ENCODE data around the gene EFHD1.

The EFHD1 gene

DNA sequence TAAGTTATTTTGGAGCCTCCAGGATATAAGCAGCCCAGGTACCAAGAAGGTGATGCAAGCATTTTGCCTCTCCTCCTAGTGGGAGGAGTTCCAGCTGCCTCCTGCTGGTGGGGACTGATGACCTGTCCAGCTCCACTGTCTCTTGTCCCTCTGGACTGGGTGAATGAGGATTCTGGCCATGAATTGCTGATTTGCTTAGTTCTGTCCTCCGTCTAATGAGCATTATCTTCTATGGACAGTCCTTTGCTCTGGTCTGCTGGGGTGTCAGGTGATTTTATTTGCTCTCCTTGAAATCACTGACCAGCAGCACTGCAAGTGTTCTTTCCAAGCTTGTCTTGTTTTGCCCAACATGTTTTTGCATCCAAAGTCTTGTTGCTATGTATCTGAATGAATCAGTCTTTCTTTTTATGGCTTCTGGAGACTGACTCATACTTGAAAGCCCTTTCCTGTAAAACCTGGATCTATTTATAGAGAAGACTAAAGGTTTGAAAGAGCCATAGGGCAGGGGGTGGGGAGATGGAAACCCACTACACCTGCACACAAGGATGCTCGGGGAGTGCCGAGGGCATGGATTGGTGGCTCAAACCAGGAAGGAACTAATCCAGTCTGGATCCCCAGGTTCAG lies 40.5 kb upstream of the EFHD1 start:
- DNase-seq (ENCODE audit: extremely low read depth, low read depth), result peak; percentile 52
- no peak overlapping the region for H3K4me3 ChIP-seq (replicated peaks; ENCODE audit: low read depth, low read length)
- TF ChIP-seq CTCF (IDR thresholded peaks at IDR 0.05; ENCODE audit: low read depth, low read length, missing control alignments), result peak; percentile 5

DNA sequence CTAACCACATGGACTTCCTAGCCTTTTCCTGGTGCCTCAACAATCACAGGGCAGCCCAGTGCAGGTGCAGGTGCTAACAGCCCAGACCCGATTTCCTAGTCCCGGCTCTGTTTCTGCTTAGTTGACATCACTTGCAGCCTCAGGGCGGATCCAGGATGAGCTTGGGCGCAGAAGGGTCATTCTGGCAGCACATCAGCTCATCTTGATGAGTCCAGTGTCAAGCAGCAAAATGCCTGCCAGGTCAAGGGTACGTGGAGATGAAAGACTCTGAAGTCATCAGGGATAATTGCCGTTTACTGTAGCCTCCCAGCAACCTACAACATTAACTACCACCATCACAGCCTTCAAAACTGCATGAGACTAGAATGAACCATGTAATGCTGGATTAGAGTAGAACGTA lies 39.4 kb upstream of the EFHD1 start:
- no peak overlapping the region for H3K4me3 ChIP-seq (replicated peaks; ENCODE audit: low read depth, low read length)
- TF ChIP-seq CTCF (IDR thresholded peaks at IDR 0.05; ENCODE audit: low read depth, low read length, missing control alignments), result no peak
- no peak for DNase-seq (ENCODE audit: extremely low read depth, low read depth)

DNA sequence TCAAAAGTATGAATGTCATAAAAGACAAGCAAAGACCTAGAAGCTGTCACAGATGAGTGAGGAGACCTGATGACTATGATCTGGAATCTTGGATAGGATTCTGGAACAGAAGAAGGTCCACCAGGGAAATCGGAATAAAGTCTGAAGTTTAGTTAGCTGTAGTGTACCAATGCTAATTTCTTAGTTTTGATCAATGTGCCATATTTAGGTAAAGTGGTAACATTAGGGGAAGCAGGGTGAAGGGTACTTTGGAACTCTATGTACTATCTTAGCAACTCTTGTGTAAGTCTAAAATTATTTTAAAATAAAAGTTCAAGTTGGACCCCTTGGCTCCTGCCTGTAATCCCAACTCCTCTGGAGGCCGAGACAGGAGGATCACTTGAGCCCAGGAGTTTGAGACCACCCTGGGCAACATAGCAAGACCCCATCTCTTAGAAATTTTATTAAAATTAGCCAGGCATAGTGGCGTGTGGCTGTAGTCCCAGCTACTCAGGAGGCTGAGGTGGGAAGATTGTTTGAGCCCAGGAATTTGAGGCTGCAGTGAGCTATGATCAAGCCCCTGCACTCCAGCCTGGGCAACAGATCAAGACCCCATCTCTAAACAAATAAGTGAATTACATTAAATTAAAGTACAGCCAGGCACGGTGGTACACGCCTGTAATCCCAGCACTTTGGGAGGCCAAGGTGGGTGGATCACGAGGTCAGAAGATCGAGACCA lies 35.9 kb upstream of the EFHD1 start:
- DNase-seq (ENCODE audit: extremely low read depth, low read depth), result no peak
- no peak for TF ChIP-seq CTCF (IDR thresholded peaks at IDR 0.05; ENCODE audit: low read depth, low read length, missing control alignments)
- no peak overlapping the region for H3K4me3 ChIP-seq (replicated peaks; ENCODE audit: low read depth, low read length)

DNA sequence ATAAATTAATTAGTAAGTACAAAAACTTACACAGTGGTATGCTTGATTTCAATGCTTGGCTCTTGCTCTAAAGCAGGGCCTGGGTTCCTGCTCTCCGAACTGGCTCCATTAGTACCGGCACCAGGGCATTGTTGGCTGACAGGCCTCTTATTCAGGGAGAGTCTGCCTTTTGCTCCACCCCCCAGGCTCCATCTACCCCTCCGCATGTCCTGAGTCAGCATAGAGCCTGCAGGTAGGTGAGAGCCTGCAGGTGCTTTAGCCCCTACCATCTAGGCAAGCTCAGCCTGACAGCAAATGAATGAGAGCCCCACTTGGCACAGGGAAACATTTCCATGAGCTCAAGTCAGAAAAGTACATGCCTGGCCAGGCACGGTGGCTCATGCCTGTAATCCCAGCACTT lies 35.1 kb upstream of the EFHD1 start:
- DNase-seq (ENCODE audit: extremely low read depth, low read depth), result no peak
- no peak for TF ChIP-seq CTCF (IDR thresholded peaks at IDR 0.05; ENCODE audit: low read depth, low read length, missing control alignments)
- no peak overlapping the region for H3K4me3 ChIP-seq (replicated peaks; ENCODE audit: low read depth, low read length)

DNA sequence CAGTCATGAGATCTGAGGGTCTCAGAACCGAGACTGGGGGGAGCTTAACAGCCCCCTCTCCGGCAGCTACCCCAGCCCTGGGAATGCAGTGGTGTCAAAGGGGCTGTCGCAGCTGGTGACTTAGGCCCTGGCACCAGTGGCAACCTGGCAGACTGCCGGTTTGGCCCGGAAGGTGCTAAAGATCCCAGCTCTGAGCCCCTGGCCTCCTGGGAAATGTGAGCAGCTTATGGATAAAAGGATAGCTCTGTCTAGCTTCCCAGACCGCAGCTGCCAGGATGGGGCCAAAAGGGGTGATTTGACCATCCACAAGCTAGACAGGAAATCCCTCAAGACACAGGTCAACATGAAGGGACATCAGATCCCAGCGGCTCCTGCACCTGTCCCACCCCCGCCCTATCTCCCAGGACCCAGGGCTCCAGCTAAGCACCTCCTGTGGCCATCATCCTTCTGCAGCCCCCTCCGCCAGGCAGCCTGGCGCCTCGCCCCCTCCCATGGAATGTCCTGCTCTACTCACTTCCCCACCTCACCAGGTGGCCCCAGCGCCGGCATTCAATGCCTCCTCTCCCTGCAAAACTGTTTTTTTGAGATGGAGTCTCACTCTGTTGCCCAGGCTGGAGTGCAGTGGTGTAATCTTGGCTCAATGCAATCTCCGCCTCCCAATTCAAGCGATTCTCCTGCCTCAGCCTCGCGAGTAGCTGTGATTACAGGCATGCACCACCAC lies 33.2 kb upstream of the EFHD1 start:
- TF ChIP-seq CTCF (IDR thresholded peaks at IDR 0.05; ENCODE audit: low read depth, low read length, missing control alignments), result no peak
- no peak overlapping the region for H3K4me3 ChIP-seq (replicated peaks; ENCODE audit: low read depth, low read length)
- no peak for DNase-seq (ENCODE audit: extremely low read depth, low read depth)

- no peak for TF ChIP-seq CTCF (IDR thresholded peaks at IDR 0.05; ENCODE audit: low read depth, low read length, missing control alignments)
- no peak for DNase-seq (ENCODE audit: extremely low read depth, low read depth)
- H3K4me3 ChIP-seq (replicated peaks; ENCODE audit: low read depth, low read length), result no peak overlapping the region
Observed at GRCh38 chr2:232603283-232603682, 30.1 kb upstream of the EFHD1 start.

Data from HFF-Myc (cell line).